Measurements from ENCODE around the gene CACTIN. TPM values are rescaled to one million over a fixed set of nuclear protein-coding genes. Genes with fewer than 3 reads are reported as not detected.

Gene CACTIN
- total and polyA plus RNA-seq, 2 of the 4 experiments (the other 2 are of a cell fraction): 10.8 to 19.5 TPM

DNA sequence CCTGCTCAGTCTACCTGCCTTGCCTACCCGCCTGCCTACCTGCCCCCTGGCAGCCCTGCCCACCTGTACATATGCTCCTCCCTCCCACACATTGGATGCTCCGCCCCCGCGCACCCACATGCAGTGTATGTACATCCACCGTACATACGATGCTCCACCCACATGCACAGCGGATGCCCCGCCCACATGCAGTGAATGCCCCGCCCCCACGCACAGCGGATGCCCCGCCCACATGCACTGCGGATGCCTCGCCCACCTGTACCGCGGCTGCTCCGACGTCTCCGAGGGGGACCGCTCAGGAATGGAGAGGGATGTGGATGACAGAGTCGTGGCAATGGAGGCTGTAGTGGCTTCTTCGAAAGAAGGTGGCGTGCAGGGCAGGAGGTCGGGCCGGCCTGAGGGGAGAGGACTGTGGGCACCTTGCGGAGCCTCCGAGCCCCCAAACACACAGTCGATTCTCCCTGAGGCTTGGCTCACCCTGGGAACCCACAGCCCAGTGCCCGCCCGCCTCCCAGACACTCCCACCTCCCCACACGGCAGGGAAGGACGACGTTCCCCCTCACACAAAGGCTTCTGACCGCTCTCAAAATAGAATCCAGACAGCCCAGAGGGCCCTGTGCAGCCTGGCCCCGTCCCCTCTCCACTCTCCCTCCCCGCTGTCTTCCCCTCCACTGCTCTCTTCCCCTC lies 16.5 kb upstream of the CACTIN start:
- no peaks in the 10 kb centered on the region; a peak in 1 of 4 replicates for H3K79me1 ChIP-seq (ENCODE audit: low read depth in 1 of 2, low read length in 2 of 2)
- no peak overlapping the region for H3K9ac ChIP-seq (ENCODE audit: low read depth, low read length)
- ATAC-seq (ENCODE audit: low read depth): no peak
- peaks cover 6% of the 10 kb centered on the region; the same call in 1 of the 2 replicates for H4K20me1 ChIP-seq (ENCODE audit: insufficient read depth, low read length)
- H3K4me2 ChIP-seq (ENCODE audit: low read depth, low read length): no peak overlapping the region
- no CpG with 5 or more reads among the region's 36 CpGs for WGBS, 2 experiments (ENCODE audit: extremely low coverage in 2 of 2, insufficient read length in 1 of 2)
- ChIA-PET POLR2A (ENCODE audit: unreplicated experiment) (no interaction called here), CTCF (no interaction called here)
- no peak overlapping the region for H2BK5ac ChIP-seq (ENCODE audit: low read depth, low read length, poor library complexity, severe bottlenecking)
- H3K4ac ChIP-seq (ENCODE audit: low read depth, low read length): no peak overlapping the region
- no peak overlapping the region for H3K56ac ChIP-seq (ENCODE audit: extremely low read depth, insufficient read depth, low read length)
- TF ChIP-seq MAFK (IDR thresholded peaks at IDR 0.05; ENCODE audit: low read depth, low read length) (no peak), RFX5 (IDR thresholded peaks at IDR 0.05; ENCODE audit: low read depth, low read length) (no peak), MAZ (IDR thresholded peaks at IDR 0.05; ENCODE audit: borderline replicate concordance, low read depth, low read length) (no peak), CEBPB (IDR thresholded peaks at IDR 0.05; ENCODE audit: low read depth, low read length) (no peak), RCOR1 (IDR thresholded peaks at IDR 0.05; ENCODE audit: insufficient replicate concordance, low read length) (no peak), CHD1 (IDR thresholded peaks at IDR 0.05; ENCODE audit: low read depth, low read length) (no peak), NFE2L2 (IDR thresholded peaks at IDR 0.05; ENCODE audit: low read depth, low read length) (no peak), POLR2A (IDR thresholded peaks at IDR 0.05; ENCODE audit: low read depth, low read length) (no peak), RAD21 (IDR thresholded peaks at IDR 0.05; ENCODE audit: low read length) (no peak), MXI1 (IDR thresholded peaks at IDR 0.05; ENCODE audit: borderline replicate concordance, low read depth, low read length) (no peak), SMC3 (IDR thresholded peaks at IDR 0.05; ENCODE audit: low read depth, low read length) (no peak)
- TF ChIP-seq, protein P1, sequence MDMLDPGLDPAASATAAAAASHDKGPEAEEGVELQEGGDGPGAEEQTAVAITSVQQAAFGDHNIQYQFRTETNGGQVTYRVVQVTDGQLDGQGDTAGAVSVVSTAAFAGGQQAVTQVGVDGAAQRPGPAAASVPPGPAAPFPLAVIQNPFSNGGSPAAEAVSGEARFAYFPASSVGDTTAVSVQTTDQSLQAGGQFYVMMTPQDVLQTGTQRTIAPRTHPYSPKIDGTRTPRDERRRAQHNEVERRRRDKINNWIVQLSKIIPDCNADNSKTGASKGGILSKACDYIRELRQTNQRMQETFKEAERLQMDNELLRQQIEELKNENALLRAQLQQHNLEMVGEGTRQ (IDR thresholded peaks at IDR 0.05; ENCODE audit: low read depth, low read length): no peak
- TF ChIP-seq, protein P2, sequence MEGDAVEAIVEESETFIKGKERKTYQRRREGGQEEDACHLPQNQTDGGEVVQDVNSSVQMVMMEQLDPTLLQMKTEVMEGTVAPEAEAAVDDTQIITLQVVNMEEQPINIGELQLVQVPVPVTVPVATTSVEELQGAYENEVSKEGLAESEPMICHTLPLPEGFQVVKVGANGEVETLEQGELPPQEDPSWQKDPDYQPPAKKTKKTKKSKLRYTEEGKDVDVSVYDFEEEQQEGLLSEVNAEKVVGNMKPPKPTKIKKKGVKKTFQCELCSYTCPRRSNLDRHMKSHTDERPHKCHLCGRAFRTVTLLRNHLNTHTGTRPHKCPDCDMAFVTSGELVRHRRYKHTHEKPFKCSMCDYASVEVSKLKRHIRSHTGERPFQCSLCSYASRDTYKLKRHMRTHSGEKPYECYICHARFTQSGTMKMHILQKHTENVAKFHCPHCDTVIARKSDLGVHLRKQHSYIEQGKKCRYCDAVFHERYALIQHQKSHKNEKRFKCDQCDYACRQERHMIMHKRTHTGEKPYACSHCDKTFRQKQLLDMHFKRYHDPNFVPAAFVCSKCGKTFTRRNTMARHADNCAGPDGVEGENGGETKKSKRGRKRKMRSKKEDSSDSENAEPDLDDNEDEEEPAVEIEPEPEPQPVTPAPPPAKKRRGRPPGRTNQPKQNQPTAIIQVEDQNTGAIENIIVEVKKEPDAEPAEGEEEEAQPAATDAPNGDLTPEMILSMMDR (conservative IDR thresholded peaks at IDR 0.05; ENCODE audit: low read depth, low read length): no peak
- TF ChIP-seq, protein P3, sequence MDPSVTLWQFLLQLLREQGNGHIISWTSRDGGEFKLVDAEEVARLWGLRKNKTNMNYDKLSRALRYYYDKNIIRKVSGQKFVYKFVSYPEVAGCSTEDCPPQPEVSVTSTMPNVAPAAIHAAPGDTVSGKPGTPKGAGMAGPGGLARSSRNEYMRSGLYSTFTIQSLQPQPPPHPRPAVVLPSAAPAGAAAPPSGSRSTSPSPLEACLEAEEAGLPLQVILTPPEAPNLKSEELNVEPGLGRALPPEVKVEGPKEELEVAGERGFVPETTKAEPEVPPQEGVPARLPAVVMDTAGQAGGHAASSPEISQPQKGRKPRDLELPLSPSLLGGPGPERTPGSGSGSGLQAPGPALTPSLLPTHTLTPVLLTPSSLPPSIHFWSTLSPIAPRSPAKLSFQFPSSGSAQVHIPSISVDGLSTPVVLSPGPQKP (IDR thresholded peaks at IDR 0.05; ENCODE audit: borderline replicate concordance, low read depth, low read length): no peak
- no peak overlapping the region for H2AK9ac ChIP-seq (replicated peaks; ENCODE audit: low read depth, low read length, poor library complexity)
- H2AK5ac ChIP-seq (ENCODE audit: low read depth, low read length): no peak overlapping the region
- no peak overlapping the region for H3K14ac ChIP-seq (replicated peaks; ENCODE audit: low read depth, low read length)
- no peaks in the 10 kb centered on the region for H3K9me1 ChIP-seq (ENCODE audit: insufficient read depth, low read length)
- no peak overlapping the region for H2AFZ ChIP-seq (replicated peaks; ENCODE audit: low read length, poor library complexity)
- no peak overlapping the region for H2BK20ac ChIP-seq (ENCODE audit: low read depth, low read length)
- no peak overlapping the region for H3K18ac ChIP-seq (ENCODE audit: low read depth, low read length)
- dilution Hi-C loops (cut with HindIII; ENCODE audit: low sequenced_read_pairs, unreplicated experiment): no loop called here
- no peaks in the 10 kb centered on the region for H3K4me1 ChIP-seq (ENCODE audit: control insufficient read depth, insufficient read depth, low read length)
- intact Hi-C loops (cut with micrococcal nuclease): no loop called here
- no peak for DNase-seq
- no peaks in the 10 kb centered on the region for H3K9me3 ChIP-seq (ENCODE audit: control insufficient read depth, insufficient read depth, low read length)
- H3K36me3 ChIP-seq (ENCODE audit: control insufficient read depth, insufficient read depth, low read length): peaks cover 51% of the 10 kb centered on the region
- no peak overlapping the region for H4K5ac ChIP-seq (ENCODE audit: low read depth, low read length)
- H3K27me3 ChIP-seq (ENCODE audit: control insufficient read depth, insufficient read depth, low read length): no peaks in the 10 kb centered on the region
- no TSS peak for BruUV-seq (replicated peaks)
- in situ Hi-C loops (cut with MboI; ENCODE audit: low sequenced_read_pairs): no loop called here
- H2BK120ac ChIP-seq (ENCODE audit: low read depth, low read length): no peak overlapping the region
- H3K27ac ChIP-seq (ENCODE audit: insufficient read depth, low read length): no peak overlapping the region
- H4K91ac ChIP-seq (ENCODE audit: insufficient read depth, low read depth, low read length): no peak overlapping the region
- no peak overlapping the region for H2BK15ac ChIP-seq (ENCODE audit: low read depth, low read length)
- no peak overlapping the region for H4K8ac ChIP-seq (ENCODE audit: low read depth in 2 of 2, low read length in 2 of 2)
- no peak overlapping the region for H3K23ac ChIP-seq (ENCODE audit: low read depth, low read length)
- H3K4me3 ChIP-seq (ENCODE audit: insufficient read depth, low read depth, low read length): no peak overlapping the region

Data from IMR-90 (cell line).